ENCODE data around the gene PMP22.

GRCh38 chr17:15278924-15279477 lies 13.9 kb upstream of the PMP22 start:
- TF ChIP-seq CTCF (optimal IDR thresholded peaks at IDR 0.05 in 1 of 3, IDR thresholded peaks at IDR 0.05 in 1 of 3, conservative IDR thresholded peaks at IDR 0.05 in 1 of 3; ENCODE audit: extremely low read depth in 1 of 3, insufficient read depth in 2 of 3, low read length in 3 of 3) (no peak), EZH2 (IDR thresholded peaks at IDR 0.05; ENCODE audit: low read length) (no peak)
